NT2/D1 (cell line): ENCODE results near the gene YPEL2.

Experiments used
- SUZ12 ChIP-seq: IDR thresholded peaks from 2 replicates; pipeline ENCODE4 v1.6.1; 2011; ENCODE audit not compliant: insufficient read length, insufficient read depth; ENCODE audit errors: extremely low read depth
- YY1 ChIP-seq: IDR thresholded peaks from 2 replicates; pipeline ENCODE4 v1.6.1; 2011; ENCODE audit not compliant: insufficient read length, insufficient read depth
- ZNF274 ChIP-seq: IDR thresholded peaks from 2 replicates; pipeline ENCODE4 v1.6.1; 2011; ENCODE audit warnings: mild to moderate bottlenecking, low read depth, low read length

- no peak for TF ChIP-seq ZNF274
- no peak for TF ChIP-seq YY1
- TF ChIP-seq SUZ12 = no peak
Measured at GRCh38 chr17:59434429-59434828, 103.0 kb downstream of the YPEL2 start.
